SU-DHL-6 (cell line): ENCODE results near the gene MAP2.

ENCODE experiments used
- H2AFZ ChIP-seq: fragments of 200-600 bp; sonication (generic); 2 replicates; pipeline ENCODE4 v1.6.1; 2014; ENCODE audit warnings: low read depth, mild to moderate bottlenecking, moderate library complexity, mixed read lengths, antibody characterized with exemption, low read length; ENCODE audit not compliant: severe bottlenecking
- H3F3A ChIP-seq: fragments of 200-600 bp; shearing (Covaris generic); 2 replicates; pipeline ENCODE4 v1.6.0; 2016; ENCODE audit warnings: antibody characterized with exemption, mild to moderate bottlenecking; ENCODE audit not compliant: insufficient read depth
- H3K27ac ChIP-seq: fragments of 200-600 bp; sonication (generic); 2 replicates; pipeline ENCODE4 v1.5.1; 2016; ENCODE audit warnings: low read depth, mild to moderate bottlenecking, low read length, moderate library complexity, mixed read lengths
- H3K27me3 ChIP-seq: fragments of 200-600 bp; sonication (generic), shearing (Covaris generic); 2 replicates; pipeline ENCODE4 v1.6.0; 2014; ENCODE audit warnings: mild to moderate bottlenecking, low read length
- H3K36me3 ChIP-seq: fragments of 200-600 bp; sonication (generic); 2 replicates; pipeline ENCODE4 v1.6.1; 2014; ENCODE audit warnings: mild to moderate bottlenecking, low read length, mixed read lengths
- H3K4me2 ChIP-seq: fragments of 300-600, 200-600 bp; shearing (Covaris generic), sonication (generic); 2 replicates; pipeline ENCODE4 v1.6.0; 2014; ENCODE audit warnings: low read length, low read depth, mild to moderate bottlenecking; ENCODE audit not compliant: poor library complexity, severe bottlenecking
- H3K4me3 ChIP-seq: fragments of 200-600 bp; sonication (generic); 2 replicates; pipeline ENCODE4 v1.5.1; 2014; ENCODE audit warnings: antibody characterized with exemption, low read length, mild to moderate bottlenecking, mixed read lengths; ENCODE audit not compliant: insufficient read depth, poor library complexity, severe bottlenecking
- H3K79me2 ChIP-seq: fragments of 200-600 bp; sonication (generic); 2 replicates; pipeline ENCODE4 v1.6.1; 2014; ENCODE audit warnings: mild to moderate bottlenecking, low read length, moderate library complexity; ENCODE audit not compliant: insufficient read depth
- H3K9ac ChIP-seq: fragments of 200-600 bp; sonication (generic); 2 replicates; pipeline ENCODE4 v1.7.0; 2014; ENCODE audit warnings: mild to moderate bottlenecking, low read length
- H3K9me2 ChIP-seq: fragments of 200-600 bp; sonication (generic); replicated peaks from 2 replicates; pipeline ENCODE4 v1.6.1; 2014; ENCODE audit warnings: low read length; ENCODE audit not compliant: insufficient read depth
- H3K9me3 ChIP-seq: fragments of 200-600 bp; sonication (generic); 2 replicates; pipeline ENCODE4 v1.6.1; 2014; ENCODE audit warnings: low read length, mixed read lengths; ENCODE audit not compliant: insufficient read depth
- H4K20me1 ChIP-seq: fragments of 200-600 bp; sonication (generic); 2 replicates; pipeline ENCODE4 v1.6.1; 2014; ENCODE audit warnings: low read depth, mild to moderate bottlenecking, antibody characterized with exemption, low read length, moderate library complexity, mixed read lengths
- CTCF ChIP-seq: fragments of 200-600 bp; sonication (generic); IDR thresholded peaks from one replicate; pipeline ENCODE4 v1.5.1; 2017; ENCODE audit warnings: antibody characterized with exemption, mild to moderate bottlenecking, low read length, moderate library complexity; ENCODE audit not compliant: insufficient read depth, poor library complexity, severe bottlenecking
- EZH2phosphoT487 ChIP-seq: fragments of 200-600 bp; sonication (generic), shearing (Covaris generic); conservative IDR thresholded peaks from 2 replicates; pipeline ENCODE4 v1.6.1; 2018; ENCODE audit warnings: mild to moderate bottlenecking, antibody characterized with exemption, low read length, moderate library complexity, mixed read lengths

Gene MAP2

GRCh38 chr2:209696836-209697711 lies 273.2 kb downstream of the MAP2 start:
- Histone ChIP-seq H3K36me3 (no peaks in the 10 kb centered on the region), H3K4me3 (no peak overlapping the region), H3K9me2 (no peaks in the 10 kb centered on the region), H3K27ac (no peak overlapping the region), H3F3A (no peaks in the 10 kb centered on the region), H4K20me1 (no peaks in the 10 kb centered on the region), H3K9me3 (no peaks in the 10 kb centered on the region), H2AFZ (no peak overlapping the region), H3K79me2 (no peaks in the 10 kb centered on the region), H3K9ac (no peak overlapping the region), H3K4me2 (no peak overlapping the region), H3K27me3 (no peaks in the 10 kb centered on the region)
- no peak for TF ChIP-seq CTCF
- TF ChIP-seq EZH2phosphoT487, result no peak

GRCh38 chr2:209702775-209703174 lies 278.9 kb downstream of the MAP2 start:
- no peaks in the 10 kb centered on the region for H4K20me1 ChIP-seq
- no peak overlapping the region for H3K4me3 ChIP-seq
- no peak overlapping the region for H3K9ac ChIP-seq
- no peak overlapping the region for H3K27ac ChIP-seq
- TF ChIP-seq CTCF (no peak), EZH2phosphoT487 (no peak)
- H3K4me2 ChIP-seq, result no peak overlapping the region
- no peak overlapping the region for H2AFZ ChIP-seq
- H3F3A ChIP-seq, result no peaks in the 10 kb centered on the region
- no peaks in the 10 kb centered on the region for H3K9me3 ChIP-seq
- H3K9me2 ChIP-seq, result no peaks in the 10 kb centered on the region
- no peaks in the 10 kb centered on the region for H3K27me3 ChIP-seq
- no peaks in the 10 kb centered on the region for H3K36me3 ChIP-seq
- no peaks in the 10 kb centered on the region for H3K79me2 ChIP-seq

GRCh38 chr2:209713219-209713618 lies 289.4 kb downstream of the MAP2 start:
- no peak overlapping the region for H2AFZ ChIP-seq
- no peaks in the 10 kb centered on the region for H3K36me3 ChIP-seq
- H3K27me3 ChIP-seq, result no peaks in the 10 kb centered on the region
- H3K4me3 ChIP-seq, result no peak overlapping the region
- no peaks in the 10 kb centered on the region for H3F3A ChIP-seq
- no peaks in the 10 kb centered on the region for H3K9me3 ChIP-seq
- TF ChIP-seq CTCF, result no peak
- no peak for TF ChIP-seq EZH2phosphoT487
- H3K4me2 ChIP-seq, result no peak overlapping the region
- no peak overlapping the region for H3K27ac ChIP-seq
- no peaks in the 10 kb centered on the region for H3K79me2 ChIP-seq
- no peak overlapping the region for H3K9ac ChIP-seq
- no peaks in the 10 kb centered on the region for H3K9me2 ChIP-seq
- no peaks in the 10 kb centered on the region for H4K20me1 ChIP-seq
